NB4 (cell line): Measurements from ENCODE around the gene RIC8B.

Source experiments
- CTCF ChIP-seq: IDR thresholded peaks from one replicate; pipeline ENCODE4 v1.5.1; 2012; ENCODE audit warnings: low read depth, low read length
- POLR2A ChIP-seq: IDR thresholded peaks from 2 replicates; pipeline ENCODE4 v1.6.1; 2011; ENCODE audit warnings: mild to moderate bottlenecking; ENCODE audit not compliant: insufficient read length; ENCODE audit errors: extremely low read depth

GRCh38 chr12:106900554-106900953 is 126.1 kb downstream of the RIC8B start:
- TF ChIP-seq CTCF (no peak), POLR2A (no peak)
